ENCODE measurements around the gene RFX2. TPM values are rescaled to one million over a fixed set of nuclear protein-coding genes. Genes with fewer than 3 reads are reported as not detected.

Gene RFX2
- total RNA-seq, 1 experiment from 2014 or later = 3.7 TPM

DNA sequence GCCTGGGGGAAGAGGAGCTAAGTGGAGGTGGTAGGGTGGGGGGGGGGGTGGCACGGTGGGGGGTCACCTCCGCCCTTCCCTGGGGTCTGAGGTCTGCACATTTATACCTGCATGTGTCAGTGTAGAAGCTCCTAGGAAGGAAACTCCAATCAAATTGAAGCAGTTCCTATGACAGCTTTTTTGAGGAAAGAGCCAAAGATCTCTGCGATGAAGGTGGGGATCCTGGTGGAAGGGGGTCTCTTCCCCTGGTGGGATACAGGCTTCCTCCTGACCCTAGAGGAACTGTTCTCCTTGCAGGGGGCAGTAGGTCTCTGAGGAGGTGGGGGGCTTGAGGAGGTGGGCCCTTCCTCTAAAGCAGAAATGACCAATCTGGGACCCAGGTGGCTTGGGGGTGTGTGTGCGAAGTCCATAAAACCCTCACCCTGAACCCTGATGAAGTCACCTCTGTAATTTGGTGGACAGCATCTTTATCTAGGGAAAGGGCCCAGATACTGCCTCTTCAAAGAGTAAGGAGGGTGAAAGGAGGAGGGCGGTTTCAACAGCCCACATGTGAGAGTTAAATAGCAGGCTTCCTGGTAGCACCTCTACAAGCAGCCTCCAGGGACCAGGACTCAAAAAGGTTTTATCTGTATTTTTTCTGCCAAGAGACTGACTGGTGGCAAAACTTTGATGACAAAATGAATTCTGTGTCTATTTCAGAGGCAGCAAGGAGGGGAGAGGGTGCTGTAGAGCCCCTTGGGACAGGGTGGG, 145.3 kb downstream of the RFX2 start:
- no peak overlapping the region for H2BK12ac ChIP-seq (ENCODE audit: insufficient read length, low read depth, low read length)
- Mint-ChIP-seq H3K27me3 (ENCODE audit: low read depth) (no peaks in the 10 kb centered on the region), H3K27ac (peak overlapping the region in 1 of 3 experiments; percentile 88; a peak in 1 of 7 replicates), H3K4me1 (peaks cover 41 to 51% of the 10 kb centered on the region in 2 experiments), H3K36me3 (ENCODE audit: insufficient read depth in 1 of 3, low read depth in 3 of 3) (peaks cover 0 to 4% (median 0%) of the 10 kb centered on the region in 3 experiments; a peak in 2 of 7 replicates), H3K4me3 (no peak overlapping the region), H3K9me3 (no peaks in the 10 kb centered on the region)
- no peaks in the 10 kb centered on the region for H3K27me3 ChIP-seq (ENCODE audit: insufficient read depth, low read length)
- no peak overlapping the region for H3K9ac ChIP-seq (ENCODE audit: extremely low read depth, insufficient read length, low read length)
- H4K8ac ChIP-seq (replicated peaks; ENCODE audit: insufficient read length, low read depth, low read length) = no peak overlapping the region
- peaks cover 45% of the 10 kb centered on the region; the same call in 1 of the 2 replicates for H3K79me2 ChIP-seq (ENCODE audit: insufficient read depth, low read length)
- no peak overlapping the region for H3K56ac ChIP-seq (ENCODE audit: insufficient read length, low read depth, low read length)
- no peak for DNase-seq
- WGBS (ENCODE audit: extremely low coverage, insufficient read length, low lambda C conversion rate) = no CpG with 5 or more reads among the region's 5 CpGs
- no peak overlapping the region for H2BK120ac ChIP-seq (ENCODE audit: low read depth, low read length, poor library complexity, severe bottlenecking)
- no peak overlapping the region for H3K4me2 ChIP-seq (ENCODE audit: insufficient read depth, insufficient read length, low read length)
- no peak overlapping the region for H3T11ph ChIP-seq (ENCODE audit: low read length)
- no peak overlapping the region for H3K4ac ChIP-seq (ENCODE audit: low read depth, low read length)
- no peak overlapping the region for H2BK15ac ChIP-seq (ENCODE audit: low read depth, low read length)
- H3K79me1 ChIP-seq (ENCODE audit: insufficient read depth, low read depth, low read length, poor library complexity, severe bottlenecking) = peaks cover 8% of the 10 kb centered on the region
- H3K14ac ChIP-seq (ENCODE audit: insufficient read depth, low read length) = no peak overlapping the region
- H2BK5ac ChIP-seq (ENCODE audit: insufficient read length, low read length) = no peak overlapping the region
- no peak overlapping the region for H2AFZ ChIP-seq (ENCODE audit: low read length)
- H4K20me1 ChIP-seq (ENCODE audit: control insufficient read depth, insufficient read depth, insufficient read length) = peaks cover 5% of the 10 kb centered on the region
- H3K27ac ChIP-seq (ENCODE audit: insufficient read length, low read depth, low read length) = no peak overlapping the region
- no peak overlapping the region for H4K5ac ChIP-seq (ENCODE audit: insufficient read length, low read depth, low read length)
- no peak overlapping the region for H4K91ac ChIP-seq (ENCODE audit: insufficient read length, low read depth, low read length)
- H2AK5ac ChIP-seq (ENCODE audit: insufficient read length, low read length) = no peak overlapping the region
- no peak for TF ChIP-seq CTCF (conservative IDR thresholded peaks at IDR 0.05)
- no peak overlapping the region for H2BK20ac ChIP-seq (ENCODE audit: low read depth, low read length, poor library complexity, severe bottlenecking)
- peaks cover 4% of the 10 kb centered on the region; the same call in 1 of the 2 replicates for H3K4me1 ChIP-seq (ENCODE audit: insufficient read depth, low read length)
- H3K18ac ChIP-seq (ENCODE audit: insufficient read length, low read depth, low read length) = no peak overlapping the region
- H3K23ac ChIP-seq (ENCODE audit: insufficient read length, low read depth, low read length) = no peak overlapping the region
- H3K23me2 ChIP-seq (ENCODE audit: insufficient read length, low read depth, low read length, poor library complexity, severe bottlenecking) = no peaks in the 10 kb centered on the region
- no peaks in the 10 kb centered on the region for H3K9me3 ChIP-seq (ENCODE audit: control insufficient read depth, low read depth, low read length)
